T-cell (primary cell): ENCODE data around the gene LMO7. TPM values are rescaled to one million over a fixed set of nuclear protein-coding genes. Genes with fewer than 3 reads are reported as not detected.

Source experiments
- ATAC-seq, 4 experiments: fragments of 200-7000 bp in 3 of 4; fragments of 150-1000 bp in 1 of 4; cut with Tn5 transposase; replicated peaks in 1 of 4; 1 replicate in 3 of 4; 2 replicates in 1 of 4; pipeline ENCODE4 v1.10.0; 2021; ENCODE audit warnings: moderate library complexity in 3 of 4, mild to moderate bottlenecking in 2 of 4, moderate number of reproducible peaks in 1 of 4
- CTCF ChIA-PET, 2 donors: fragments of 300-600 bp; sonication (Branson Sonifier 250); formaldehyde crosslinking; loops; one replicate each; lab custom pipeline; 2022; ENCODE audit warnings: antibody characterized with exemption in 2 of 2; lab: Charles Lee
- POLR2A ChIA-PET, 2 donors: fragments of 300-600 bp; sonication (Branson Sonifier 250); formaldehyde crosslinking; loops; one replicate each; lab custom pipeline; 2022; ENCODE audit warnings: antibody characterized with exemption in 2 of 2; lab: Charles Lee
- DNase-seq, 35 experiments: peaks; one replicate each; pipeline versions ENCODE4 v3.0.0 to v3.0.0-alpha.2; 2013 to 2023
- H3K27ac ChIP-seq: one replicate; pipeline ENCODE4 v1.5.1; 2013; ENCODE audit warnings: low read length
- H3K27me3 ChIP-seq, 2 experiments: replicated peaks in 1 of 2; 1 replicate in 1 of 2; 2 replicates in 1 of 2; pipeline versions ENCODE4 v1.6.1 to v1.7.0; 2013; ENCODE audit warnings: low read length in 1 of 2, mixed read lengths in 1 of 2; ENCODE audit not compliant: control insufficient read depth in 2 of 2, insufficient read depth in 2 of 2; ENCODE audit errors: extremely low read depth in 1 of 2
- H3K36me3 ChIP-seq, 2 donors: 1 replicate in 1 of 2; 2 replicates in 1 of 2; pipeline versions ENCODE4 v1.6.1 to v1.7.0; 2013; ENCODE audit warnings: low read length in 1 of 2; ENCODE audit not compliant: control insufficient read depth in 2 of 2, insufficient read depth in 1 of 2; ENCODE audit errors: extremely low read depth in 1 of 2
- H3K4me1 ChIP-seq, 2 experiments: 1 replicate in 1 of 2; 2 replicates in 1 of 2; pipeline versions ENCODE4 v1.6.1 to v1.7.0; 2013; ENCODE audit warnings: low read length in 2 of 2, mixed read lengths in 1 of 2; ENCODE audit not compliant: insufficient read depth in 2 of 2, control insufficient read depth in 1 of 2; ENCODE audit errors: extremely low read depth in 1 of 2
- H3K4me3 ChIP-seq, 2 donors: 1 replicate in 1 of 2; 2 replicates in 1 of 2; pipeline versions ENCODE4 v1.5.1 to v1.7.0; 2013; ENCODE audit warnings: mild to moderate bottlenecking in 2 of 2, low read length in 1 of 2, moderate library complexity in 1 of 2; ENCODE audit not compliant: control insufficient read depth in 1 of 2; ENCODE audit errors: extremely low read depth in 1 of 2
- H3K9me3 ChIP-seq: 2 replicates; pipeline ENCODE4 v1.7.0; 2013
- H3K27ac Mint-ChIP-seq, 2 donors: one replicate each; pipeline ENCODE4 v1.8.0; 2020 to 2021; ENCODE audit warnings: mild to moderate bottlenecking in 2 of 2, mixed read lengths in 2 of 2
- H3K27me3 Mint-ChIP-seq, 2 donors: one replicate each; pipeline ENCODE4 v1.8.0; 2021 to 2022; ENCODE audit warnings: mixed read lengths in 2 of 2
- H3K36me3 Mint-ChIP-seq: one replicate; pipeline ENCODE4 v1.8.0; 2021; ENCODE audit warnings: mixed read lengths
- H3K4me1 Mint-ChIP-seq, 3 donors: one replicate each; pipeline ENCODE4 v1.8.0; 2020 to 2022; ENCODE audit warnings: mixed read lengths in 3 of 3, mild to moderate bottlenecking in 1 of 3
- H3K4me3 Mint-ChIP-seq, 3 donors: one replicate each; pipeline ENCODE4 v1.8.0; 2020 to 2022; ENCODE audit warnings: mild to moderate bottlenecking in 3 of 3, mixed read lengths in 3 of 3, moderate library complexity in 3 of 3
- H3K9me3 Mint-ChIP-seq, 3 donors: one replicate each; pipeline ENCODE4 v1.8.0; 2020 to 2022; ENCODE audit warnings: mixed read lengths in 3 of 3
- WGBS: methylation state at CpG from one replicate; pipeline ENCODE4 v1.1.5; 2013; ENCODE audit warnings: missing lambda C conversion rate; ENCODE audit not compliant: insufficient coverage; 5-methylcytosine and 5-hydroxymethylcytosine counted together
- total RNA-seq, 35 experiments: library from RNA in 6 of 35; stranded (reverse) in 6 of 35; fragments of 120-200 nt in 1 of 35; gene quantifications; one replicate each; pipeline versions ENCODE4 v1.2.1 to v1.2.4 and lab custom pipeline; 2013 to 2026

LMO7 gene
- total RNA-seq, 5 donors from 2014 or later (not counting 1 experiment from before 2014, with no cell fraction given) = 22.6 to 46.8 (median 34.0) TPM

GRCh38 chr13:75797239-75797638, 161.1 kb downstream of the LMO7 start:
- Histone ChIP-seq H3K27me3 (no peaks in the 10 kb centered on the region), H3K4me1 (peaks cover 0 to 2% of the 10 kb centered on the region in 2 experiments), H3K9me3 (no peaks in the 10 kb centered on the region), H3K27ac (no peak overlapping the region), H3K36me3 (peaks cover 5 to 10% of the 10 kb centered on the region in 2 donors), H3K4me3 (no peak overlapping the region)
- ChIA-PET CTCF (no interaction called here), POLR2A (no interaction called here)
- DNase-seq (no peak), ATAC-seq (no peak)
- no peak overlapping the region for H3K27ac Mint-ChIP-seq
- no CpG with 5 or more reads among the region's 2 CpGs for WGBS
- H3K27me3 Mint-ChIP-seq = no peaks in the 10 kb centered on the region
- peaks cover 25 to 30% (median 26%) of the 10 kb centered on the region in 3 donors for H3K4me1 Mint-ChIP-seq
- peaks cover 36% of the 10 kb centered on the region for H3K36me3 Mint-ChIP-seq
- no peak overlapping the region for H3K4me3 Mint-ChIP-seq
- peaks cover 0 to 5% (median 0%) of the 10 kb centered on the region in 3 donors for H3K9me3 Mint-ChIP-seq

DNA sequence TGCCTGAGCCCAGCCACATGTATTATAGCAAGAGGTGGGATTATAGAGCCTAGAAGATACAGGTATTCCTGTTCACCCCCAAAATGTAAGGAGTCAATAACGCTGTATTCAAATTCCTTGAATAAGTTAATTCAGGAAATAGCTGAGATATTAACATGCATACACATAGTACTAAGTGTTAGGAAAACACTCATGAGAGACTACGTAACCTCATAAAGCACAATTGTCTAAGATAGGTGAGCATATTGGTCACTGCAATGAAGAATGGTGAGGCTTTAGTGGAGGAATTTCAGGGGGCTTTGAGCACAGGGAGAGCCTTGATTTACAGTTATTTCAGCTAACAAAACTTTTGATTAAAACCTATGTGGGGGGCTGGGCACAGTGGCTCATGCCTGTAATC, 161.6 kb downstream of the LMO7 start:
- Mint-ChIP-seq H3K27me3 (no peaks in the 10 kb centered on the region), H3K36me3 (peaks cover 36% of the 10 kb centered on the region), H3K4me1 (peaks cover 29 to 33% (median 30%) of the 10 kb centered on the region in 3 donors), H3K27ac (no peak overlapping the region), H3K9me3 (peaks cover 0 to 5% (median 0%) of the 10 kb centered on the region in 3 donors), H3K4me3 (no peak overlapping the region)
- DNase-seq (no peak), ATAC-seq (no peak)
- POLR2A ChIA-PET = no interaction called here
- CTCF ChIA-PET = no interaction called here
- Histone ChIP-seq H3K4me3 (no peak overlapping the region), H3K9me3 (no peaks in the 10 kb centered on the region), H3K27me3 (no peaks in the 10 kb centered on the region), H3K27ac (no peak overlapping the region), H3K4me1 (peaks cover 4 to 7% of the 10 kb centered on the region in 2 experiments), H3K36me3 (peaks cover 5 to 10% of the 10 kb centered on the region in 2 donors)
- no CpG with 5 or more reads among the region's 2 CpGs for WGBS

DNA sequence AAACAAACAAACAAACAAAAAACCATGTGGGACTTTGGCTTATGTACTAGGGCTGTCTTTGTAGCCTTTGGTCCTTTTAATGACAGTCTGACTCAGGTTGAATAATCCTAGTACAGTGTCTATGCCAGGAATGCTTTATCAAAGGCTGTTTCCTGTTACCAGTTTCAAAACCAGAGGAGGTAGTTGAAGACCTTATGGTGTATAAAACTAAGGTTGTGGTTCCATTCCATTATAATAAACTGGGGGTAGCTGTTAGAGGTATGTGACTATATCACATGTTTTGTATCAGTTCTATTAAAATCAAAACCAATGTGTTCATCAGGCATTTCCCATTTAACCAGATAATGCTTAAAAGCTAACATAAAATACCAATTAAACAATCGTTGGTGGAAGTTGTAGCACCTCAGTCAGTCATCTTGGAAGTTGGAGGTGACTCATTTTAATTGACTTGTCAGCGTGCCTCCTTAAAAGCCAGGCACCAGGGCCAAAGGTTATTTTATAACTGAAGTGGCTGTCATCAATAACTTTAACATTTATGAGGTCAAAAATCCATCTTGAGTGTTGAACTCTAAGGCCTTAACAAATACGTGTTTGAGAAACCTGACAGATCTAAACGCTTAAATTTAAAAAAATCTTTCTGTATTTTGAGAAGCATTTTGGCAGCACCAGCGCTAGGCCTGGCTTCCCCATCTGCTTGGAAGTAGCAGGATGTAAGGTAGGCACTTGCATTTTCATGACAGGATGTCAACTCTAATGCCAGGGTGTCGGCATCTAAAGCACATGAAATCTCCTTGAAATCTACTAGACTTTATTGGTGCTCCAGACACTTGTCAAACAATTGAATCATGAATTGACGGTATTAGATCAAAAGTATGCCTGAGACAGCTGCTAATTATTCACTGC, 162.5 kb downstream of the LMO7 start:
- no peak overlapping the region for H3K4me3 Mint-ChIP-seq
- peaks cover 5 to 10% of the 10 kb centered on the region in 2 donors for H3K36me3 ChIP-seq
- H3K36me3 Mint-ChIP-seq = peaks cover 36% of the 10 kb centered on the region
- ATAC-seq = no peak
- no peak for DNase-seq
- no peak overlapping the region for H3K4me3 ChIP-seq
- H3K4me1 ChIP-seq = peaks cover 8 to 11% of the 10 kb centered on the region in 2 experiments
- H3K27me3 ChIP-seq = no peaks in the 10 kb centered on the region
- 54% methylated on average over 4 of the region's 7 CpGs for WGBS
- no peaks in the 10 kb centered on the region for H3K27me3 Mint-ChIP-seq
- peaks cover 38 to 39% (median 39%) of the 10 kb centered on the region in 3 donors for H3K4me1 Mint-ChIP-seq
- no peak overlapping the region for H3K27ac ChIP-seq
- ChIA-PET CTCF (interaction anchor here in 1 of 2 donors (0.7 kb wide), 1 partner anchor 1109 kb away, joined by 6 read pairs; no protein-coding TSS in a partner anchor), POLR2A (no interaction called here)
- no peaks in the 10 kb centered on the region for H3K9me3 ChIP-seq
- peaks cover 0 to 5% (median 0%) of the 10 kb centered on the region in 3 donors for H3K9me3 Mint-ChIP-seq
- H3K27ac Mint-ChIP-seq = no peak overlapping the region

- no peaks in the 10 kb centered on the region for H3K27me3 Mint-ChIP-seq
- H3K9me3 Mint-ChIP-seq = no peaks in the 10 kb centered on the region
- peaks cover 8 to 11% of the 10 kb centered on the region in 2 experiments for H3K4me1 ChIP-seq
- peaks cover 45% of the 10 kb centered on the region for H3K36me3 Mint-ChIP-seq
- H3K4me3 ChIP-seq = no peak overlapping the region
- DNase-seq = no peak
- H3K4me3 Mint-ChIP-seq = no peak overlapping the region
- peaks cover 5 to 12% of the 10 kb centered on the region in 2 donors for H3K36me3 ChIP-seq
- H3K9me3 ChIP-seq = no peaks in the 10 kb centered on the region
- 82% methylated on average over 3 of the region's 9 CpGs for WGBS
- peak overlapping the region in 1 of 2 donors; percentile 1 for H3K27ac Mint-ChIP-seq
- POLR2A ChIA-PET = no interaction called here
- no peak for ATAC-seq
- CTCF ChIA-PET = interaction anchor here in 1 of 2 donors (0.5 kb wide), 1 partner anchor 13 kb away, joined by 3 read pairs; no protein-coding TSS in a partner anchor
- peaks cover 36 to 45% (median 40%) of the 10 kb centered on the region in 3 donors for H3K4me1 Mint-ChIP-seq
- H3K27me3 ChIP-seq = no peaks in the 10 kb centered on the region
- no peak overlapping the region for H3K27ac ChIP-seq
These were observed 164.4 kb downstream of the LMO7 start for GRCh38 chr13:75800545-75800944.

DNA sequence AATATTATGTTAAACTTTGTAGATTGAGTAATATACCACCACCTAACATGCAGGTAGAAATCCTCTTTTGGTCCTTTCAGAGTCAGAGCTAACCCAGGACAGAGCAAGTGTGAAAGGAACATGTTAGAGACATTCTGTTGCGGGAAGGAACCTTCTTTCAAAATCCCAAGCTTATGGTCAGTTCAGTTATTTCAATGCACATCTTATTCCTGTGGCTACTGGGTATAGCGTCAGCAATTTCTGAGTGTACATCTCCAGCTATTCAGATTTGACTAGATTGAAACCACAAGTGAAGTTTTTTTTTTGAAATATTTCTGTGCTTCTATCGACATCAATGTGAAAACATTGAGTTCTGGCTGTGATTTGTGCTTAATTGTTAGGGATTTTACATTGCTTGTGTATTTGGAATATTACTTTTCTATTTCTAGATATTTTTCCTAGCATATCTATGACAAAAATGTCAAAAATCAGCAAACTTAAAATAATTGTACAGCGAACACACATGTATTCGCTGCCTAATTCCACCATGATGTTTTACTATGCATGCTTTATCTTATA, 165.3 kb downstream of the LMO7 start:
- POLR2A ChIA-PET = no interaction called here
- CTCF ChIA-PET = interaction anchor here in 1 of 2 donors (1.6 kb wide), 1 partner anchor 69 kb away, joined by 7 read pairs; no protein-coding TSS in a partner anchor
- 100% methylated on average over 1 of the region's 5 CpGs for WGBS
- Histone ChIP-seq H3K27me3 (no peaks in the 10 kb centered on the region), H3K4me3 (no peak overlapping the region), H3K36me3 (peaks cover 5 to 15% of the 10 kb centered on the region in 2 donors), H3K27ac (no peak overlapping the region), H3K4me1 (peaks cover 8 to 11% of the 10 kb centered on the region in 2 experiments), H3K9me3 (no peaks in the 10 kb centered on the region)
- no peak for DNase-seq
- ATAC-seq = no peak
- H3K4me1 Mint-ChIP-seq = peaks cover 36 to 45% (median 40%) of the 10 kb centered on the region in 3 donors
- peaks cover 50% of the 10 kb centered on the region for H3K36me3 Mint-ChIP-seq
- peak overlapping the region in 1 of 2 donors; percentile 84 for H3K27ac Mint-ChIP-seq
- H3K4me3 Mint-ChIP-seq = peak overlapping the region in 1 of 3 donors; percentile 55
- H3K27me3 Mint-ChIP-seq = no peaks in the 10 kb centered on the region
- H3K9me3 Mint-ChIP-seq = no peaks in the 10 kb centered on the region

DNA sequence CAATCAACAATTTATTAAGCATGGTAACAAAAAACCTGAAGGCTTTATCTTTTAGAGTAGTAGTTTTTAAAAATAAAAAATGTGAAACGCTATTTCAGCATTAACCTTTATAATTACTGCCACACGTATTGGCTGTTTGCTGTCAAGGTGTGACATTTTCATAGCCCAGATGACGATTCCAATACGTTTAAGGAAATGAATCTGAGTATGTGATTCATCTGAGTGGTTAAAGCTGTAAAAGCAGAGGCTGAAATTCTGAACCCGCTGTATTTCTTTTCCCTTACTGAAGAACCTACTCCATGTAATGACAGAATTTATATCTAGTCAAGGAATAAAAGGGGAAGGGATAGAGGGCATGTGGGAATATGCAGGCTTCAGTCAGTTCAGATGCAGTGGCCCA, 166.0 kb downstream of the LMO7 start:
- DNase-seq = no peak
- Mint-ChIP-seq H3K4me3 (peak overlapping the region in 1 of 3 donors; percentile 55), H3K4me1 (peaks cover 36 to 45% (median 40%) of the 10 kb centered on the region in 3 donors), H3K36me3 (peaks cover 46% of the 10 kb centered on the region), H3K27ac (peak overlapping the region; percentile 77 to 84), H3K27me3 (no peaks in the 10 kb centered on the region), H3K9me3 (no peaks in the 10 kb centered on the region)
- no CpG with 5 or more reads among the region's 5 CpGs for WGBS
- POLR2A ChIA-PET = no interaction called here
- Histone ChIP-seq H3K27ac (peak overlapping the region; percentile 56), H3K27me3 (no peaks in the 10 kb centered on the region), H3K4me3 (no peak overlapping the region), H3K36me3 (peaks cover 5 to 12% of the 10 kb centered on the region in 2 donors), H3K9me3 (no peaks in the 10 kb centered on the region), H3K4me1 (peaks cover 8 to 11% of the 10 kb centered on the region in 2 experiments)
- CTCF ChIA-PET = interaction anchor here in 1 of 2 donors (1.3 to 1.6 kb wide), 3 partner anchors 40 to 68 kb away, joined by 4 to 7 read pairs (median 4); no protein-coding TSS in a partner anchor
- ATAC-seq = no peak
